GM12891 (cell line): ENCODE data around the gene BRD2. TPM values are rescaled to one million over a fixed set of nuclear protein-coding genes. Genes with fewer than 3 reads are reported as not detected.
A peak's percentile ranks its signal among the peaks of the same experiment; 100 is the strongest.

Experiments
- DNase-seq: peaks from one replicate; pipeline ENCODE4 v3.0.0; 2011; ENCODE audit warnings: low spot score; ENCODE audit not compliant: insufficient read length
- FAIRE-seq: peaks from 2 replicates; lab custom pipeline; 2011; peaks lifted over from hg19 to GRCh38; lab: Jason Lieb, UNC
- PAX5 ChIP-seq: IDR thresholded peaks from 2 replicates; pipeline ENCODE4 v1.6.1; 2011; ENCODE audit warnings: low read length, moderate library complexity, mild to moderate bottlenecking; ENCODE audit not compliant: insufficient read depth, severe bottlenecking
- POLR2A ChIP-seq: IDR thresholded peaks from 2 replicates; pipeline ENCODE4 v1.6.1; 2011; ENCODE audit warnings: low read depth, low read length, control low read depth
- POLR2AphosphoS5 ChIP-seq: IDR thresholded peaks from 2 replicates; pipeline ENCODE4 v1.6.1; 2011; ENCODE audit warnings: low read depth, low read length, control low read depth
- POU2F2 ChIP-seq: IDR thresholded peaks from 2 replicates; pipeline ENCODE4 v1.6.1; 2011; ENCODE audit warnings: low read depth, mild to moderate bottlenecking, control low read depth, low read length, moderate library complexity
- SPI1 ChIP-seq: IDR thresholded peaks from 2 replicates; pipeline ENCODE4 v1.6.1; 2011; ENCODE audit warnings: low read depth, low read length, control low read depth
- TAF1 ChIP-seq: IDR thresholded peaks from 2 replicates; pipeline ENCODE4 v1.6.1; 2011; ENCODE audit warnings: low read depth, low read length, control low read depth
- polyA plus RNA-seq: library from polyadenylated mRNA; unstranded; fragments of >200 nt; gene quantifications from one replicate; pipeline ENCODE4 v1.2.1, GENCODE V29; 2012; ENCODE audit warnings: low read depth, missing spikeins, inconsistent platforms; ENCODE audit not compliant: missing spikeins

BRD2 gene
- polyA plus RNA-seq = 178 TPM

DNA sequence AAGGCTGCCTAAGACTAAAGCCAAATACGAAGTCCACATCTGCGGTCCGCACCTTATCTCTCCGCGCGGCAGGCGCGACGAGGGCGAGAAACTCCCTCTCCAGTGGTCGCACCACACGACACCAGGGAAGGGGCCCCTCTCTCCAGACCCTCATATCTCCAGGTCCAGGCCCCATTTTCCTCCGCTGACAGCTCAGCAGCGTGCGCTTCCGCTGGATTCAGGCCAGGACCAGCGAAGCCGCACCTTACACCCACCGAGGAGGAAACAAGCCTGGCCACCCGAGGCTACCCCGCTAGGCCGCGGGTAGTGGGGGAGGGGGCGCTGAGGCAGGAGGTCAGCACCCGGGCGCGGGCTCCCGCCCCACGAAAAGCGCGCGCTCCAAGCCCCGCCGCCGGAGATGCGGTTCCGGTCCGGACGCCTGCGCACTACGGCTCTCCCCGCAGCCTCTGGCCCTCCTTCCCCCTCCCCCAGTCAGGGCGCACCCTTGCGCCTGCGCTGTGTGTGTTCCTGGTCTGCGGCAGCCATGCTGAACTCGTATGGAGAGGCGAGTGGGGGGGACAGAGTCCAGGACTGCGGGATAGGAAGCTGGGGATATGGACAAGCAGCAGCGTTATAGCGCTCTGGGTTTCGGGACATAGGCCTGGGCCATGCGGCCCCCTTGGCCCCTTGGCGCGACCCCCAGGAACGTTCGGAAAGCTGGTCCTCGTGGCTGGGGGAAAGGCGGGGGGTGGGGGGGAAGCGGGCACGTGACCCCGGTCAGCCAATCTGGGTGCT, at the start of gene BRD2:
TSS of gene BRD2 (plus strand) at position 502 of the 774 bp plus-strand sequence. CDS start 4,305 bp downstream, outside the sequence.
- FAIRE-seq = peak; percentile 98
- TF ChIP-seq PAX5 = no peak
- peak; percentile 6; the same call in 1 of the 2 replicates for TF ChIP-seq TAF1
- peak; percentile 86 for TF ChIP-seq POLR2AphosphoS5
- TF ChIP-seq POU2F2 = 0 out of 2 replicates have a peak, but pooled peaks have one; percentile 22
- no peak for TF ChIP-seq SPI1
- peak; percentile 73 for TF ChIP-seq POLR2A
- peak; percentile 76 for DNase-seq

DNA sequence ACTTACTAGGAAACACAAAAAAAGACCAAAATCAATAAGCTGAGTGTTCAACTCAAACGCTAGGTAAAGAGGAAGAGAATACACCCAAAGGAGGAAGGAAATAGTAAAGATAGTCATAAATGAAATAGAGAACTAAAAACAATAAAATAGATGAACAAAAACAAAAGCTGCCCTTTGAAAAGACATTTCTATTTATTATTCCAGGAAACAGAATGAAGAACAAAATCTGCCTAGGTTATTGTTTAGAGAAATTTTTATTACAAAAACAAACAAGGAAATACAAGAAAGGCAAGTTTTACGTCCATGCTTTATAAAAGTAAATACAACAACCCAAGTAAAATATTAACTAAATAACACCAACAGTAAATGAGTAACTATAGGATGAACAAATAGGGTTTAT, 47.7 kb upstream of the BRD2 start:
- FAIRE-seq (no peak), DNase-seq (no peak)
- TF ChIP-seq SPI1 = peak; percentile 51; the same call in 1 of the 2 replicates
- no peak for TF ChIP-seq POU2F2

DNA sequence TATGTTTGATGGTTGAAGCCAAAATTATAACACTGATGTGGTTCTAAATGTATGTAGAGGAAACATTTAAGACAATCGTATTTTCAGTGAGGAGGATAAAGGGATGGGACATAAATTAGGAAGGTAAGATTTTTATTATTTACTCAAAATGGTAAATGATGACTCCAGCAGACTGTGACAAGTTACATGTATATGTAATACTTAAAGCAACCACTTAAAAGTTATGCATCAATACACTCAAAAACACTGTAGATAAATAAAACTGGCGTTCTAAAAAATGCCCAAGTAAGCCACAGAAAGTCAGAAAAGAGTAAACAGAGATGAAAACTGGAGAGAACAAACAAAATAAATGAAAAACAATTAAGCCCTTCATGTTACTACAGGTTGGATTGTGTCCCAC, 46.3 kb upstream of the BRD2 start:
- DNase-seq (no peak), FAIRE-seq (no peak)
- peak; percentile 34 for TF ChIP-seq PAX5
- TF ChIP-seq SPI1 = no peak

DNA sequence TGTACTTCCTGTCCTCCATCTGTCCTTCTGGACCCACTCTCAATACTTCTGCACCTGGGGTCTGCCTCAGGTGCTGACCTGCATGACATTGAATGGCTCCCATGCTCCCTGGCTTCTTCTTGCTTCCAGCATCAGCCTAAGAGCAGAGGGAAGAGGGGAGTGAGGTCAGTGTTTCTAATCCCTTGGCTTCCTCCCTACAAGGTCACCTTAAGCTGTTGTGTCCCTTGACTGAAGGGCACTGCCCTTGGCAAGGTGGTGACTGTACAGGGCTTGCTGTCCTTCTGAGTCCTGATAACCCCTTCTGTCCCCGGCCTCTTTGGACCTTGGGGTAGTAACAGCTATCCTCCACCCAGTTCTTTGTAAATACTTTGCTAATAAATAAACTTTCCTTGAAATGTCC, 37.2 kb upstream of the BRD2 start:
- DNase-seq (no peak), FAIRE-seq (peak; percentile 38)
- no peak for TF ChIP-seq SPI1
- TF ChIP-seq PAX5 = no peak
- TF ChIP-seq TAF1 = no peak
- no peak for TF ChIP-seq POU2F2
- TF ChIP-seq POLR2A = no peak; the same call in 1 of the 2 replicates
- TF ChIP-seq POLR2AphosphoS5 = no peak

DNA sequence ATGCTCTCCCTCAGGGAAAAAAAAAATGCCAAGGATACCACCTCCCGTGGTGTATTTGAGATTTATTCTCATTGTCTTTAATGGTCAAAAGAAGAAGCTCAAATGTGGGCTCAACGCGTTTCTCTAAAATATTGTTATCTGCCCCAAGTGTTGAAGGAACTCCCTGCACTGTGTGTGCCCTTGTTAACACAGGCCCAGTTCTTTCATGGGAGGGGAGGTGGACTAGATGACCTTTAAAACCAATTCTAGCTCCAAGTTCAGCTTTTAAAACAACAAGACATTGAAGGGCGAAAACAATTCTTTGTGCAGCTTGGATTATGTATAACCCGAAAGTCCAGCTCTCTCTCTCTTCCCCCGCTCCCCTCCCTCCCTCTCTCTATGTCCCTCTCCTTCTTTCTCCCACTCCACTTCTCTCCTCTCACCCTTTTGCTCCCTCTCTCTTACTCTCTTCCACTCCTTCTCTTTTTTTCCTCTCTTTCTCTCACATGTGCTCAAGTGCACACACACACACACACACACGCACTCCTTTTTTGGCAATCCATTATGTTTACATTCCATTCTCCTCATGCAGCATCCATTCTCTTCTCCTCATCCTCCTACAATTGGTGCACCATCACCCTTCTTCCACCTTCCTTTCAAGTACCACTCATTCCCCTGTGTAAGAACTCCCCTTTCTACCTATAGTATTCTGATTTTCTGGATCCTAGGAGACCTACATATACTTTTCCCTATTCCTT, 36.1 kb upstream of the BRD2 start:
- FAIRE-seq (no peak), DNase-seq (no peak)
- TF ChIP-seq SPI1 (no peak), POU2F2 (no peak), POLR2AphosphoS5 (peak; percentile 51; the same call in 1 of the 2 replicates), PAX5 (no peak), TAF1 (no peak)

DNA sequence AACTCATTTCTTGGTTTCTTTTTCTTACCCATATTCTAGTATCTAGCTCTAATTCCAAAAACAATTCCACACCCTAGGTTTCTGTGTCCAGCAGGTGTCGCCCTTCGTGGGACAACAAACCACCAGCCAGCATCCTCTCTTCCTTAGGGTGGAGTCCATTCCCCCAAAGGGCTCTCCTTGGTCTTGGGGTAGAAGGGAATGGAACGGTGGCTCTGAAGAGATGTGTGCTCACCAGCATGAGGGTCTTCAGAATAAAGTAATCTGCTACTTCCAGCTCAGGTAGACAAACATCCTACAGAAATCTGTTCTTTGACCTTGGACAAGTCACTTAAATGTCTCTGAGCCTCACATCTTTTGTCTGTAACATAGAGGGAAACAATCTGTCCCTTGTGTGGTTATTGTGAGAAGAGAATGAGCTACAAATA, 34.7 kb upstream of the BRD2 start:
- TF ChIP-seq PAX5 (no peak), POLR2AphosphoS5 (peak; percentile 87), SPI1 (no peak), POU2F2 (peak; percentile 39; the same call in 1 of the 2 replicates), POLR2A (peak; percentile 68), TAF1 (no peak)
- DNase-seq (no peak), FAIRE-seq (peak; percentile 81)

DNA sequence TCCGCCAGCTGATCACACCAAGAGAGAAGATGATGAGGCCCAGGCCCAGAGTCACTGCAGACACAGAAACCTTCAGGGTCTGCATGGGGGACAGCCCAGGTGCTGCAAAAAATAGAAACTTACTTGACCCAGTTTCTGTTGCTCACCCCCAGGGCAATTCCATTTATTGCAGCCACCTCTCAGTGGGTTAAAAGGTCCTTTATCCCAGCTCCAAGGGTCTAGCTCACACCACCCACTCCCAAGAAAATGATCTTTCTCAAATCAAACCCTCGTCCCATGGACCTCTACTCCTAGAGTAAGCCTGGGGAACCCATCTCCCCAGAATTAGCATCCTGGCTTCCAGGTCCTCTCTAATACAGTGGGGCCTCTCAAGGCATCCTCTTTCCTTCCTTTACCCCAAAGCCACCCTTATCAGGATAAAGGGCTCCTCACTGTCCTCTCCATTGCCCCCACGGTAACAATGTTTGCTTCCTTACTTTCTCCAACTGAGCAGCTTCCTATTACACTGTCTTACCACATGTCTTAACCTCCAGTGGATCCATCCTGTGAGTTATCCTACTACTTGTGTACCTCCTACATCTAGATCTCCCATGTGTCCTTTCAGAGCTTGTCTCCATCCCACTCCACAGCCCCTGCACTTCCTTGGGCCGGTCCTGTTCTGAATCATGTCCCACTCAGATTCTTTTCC, 32.7 kb upstream of the BRD2 start:
- no peak for TF ChIP-seq SPI1
- TF ChIP-seq PAX5 = no peak
- peak; percentile 78 for TF ChIP-seq POLR2AphosphoS5
- TF ChIP-seq POU2F2 = 0 out of 2 replicates have a peak, but pooled peaks have one; percentile 7
- no peak for TF ChIP-seq TAF1
- peak; percentile 63; the same call in 1 of the 2 replicates for TF ChIP-seq POLR2A
- FAIRE-seq = no peak

DNA sequence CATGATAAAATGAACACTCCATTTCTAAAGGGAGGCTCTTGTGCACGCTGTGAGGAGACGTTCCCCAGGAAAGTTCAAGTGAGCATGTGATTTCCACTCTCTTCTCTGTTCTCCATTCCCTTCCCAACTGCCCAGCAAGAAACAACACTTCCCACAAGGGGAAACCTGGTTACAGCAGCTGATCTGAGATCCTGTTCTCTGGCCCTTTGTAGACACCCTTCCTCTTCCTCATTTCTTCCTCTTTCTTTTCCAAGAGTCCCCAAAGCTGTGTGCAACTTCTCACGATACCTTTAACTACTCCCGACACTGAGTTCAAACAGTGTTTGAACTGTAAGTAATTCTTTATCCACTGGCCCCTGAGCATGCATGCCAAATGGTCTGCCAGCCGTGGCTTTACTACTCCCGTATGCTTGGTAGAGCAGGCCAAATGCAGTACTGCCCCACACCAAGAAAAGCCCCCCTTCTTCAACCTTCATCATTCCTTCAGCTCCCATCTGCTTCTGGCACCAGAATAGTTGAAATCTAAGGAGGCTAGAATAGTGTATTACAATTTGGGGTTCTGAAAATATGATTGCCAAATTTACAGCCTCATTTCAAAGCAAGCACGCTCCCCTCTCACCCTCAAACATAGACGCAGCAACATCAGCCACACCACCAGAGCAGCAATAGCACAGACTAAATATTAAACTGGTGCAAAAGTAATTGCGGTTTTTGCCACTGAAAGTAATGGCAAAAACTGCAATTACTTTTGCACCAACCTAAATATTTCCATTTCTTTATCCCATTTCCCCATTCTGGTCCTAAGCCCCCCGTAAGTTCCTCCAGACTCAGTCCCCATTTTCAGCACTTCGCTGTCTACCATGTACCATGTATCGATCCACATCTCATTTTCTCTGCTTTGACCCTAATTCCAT, 31.9 kb upstream of the BRD2 start:
- peak; percentile 16; the same call in 1 of the 2 replicates for TF ChIP-seq POLR2A
- TF ChIP-seq SPI1 = 0 out of 2 replicates have a peak, but pooled peaks have one; percentile 15
- no peak for TF ChIP-seq POLR2AphosphoS5
- TF ChIP-seq POU2F2 = no peak
- TF ChIP-seq TAF1 = no peak
- DNase-seq (no peak), FAIRE-seq (no peak)

More for the DNA sequence above, 32.7 kb upstream of the BRD2 start:
- no peak for DNase-seq

DNA sequence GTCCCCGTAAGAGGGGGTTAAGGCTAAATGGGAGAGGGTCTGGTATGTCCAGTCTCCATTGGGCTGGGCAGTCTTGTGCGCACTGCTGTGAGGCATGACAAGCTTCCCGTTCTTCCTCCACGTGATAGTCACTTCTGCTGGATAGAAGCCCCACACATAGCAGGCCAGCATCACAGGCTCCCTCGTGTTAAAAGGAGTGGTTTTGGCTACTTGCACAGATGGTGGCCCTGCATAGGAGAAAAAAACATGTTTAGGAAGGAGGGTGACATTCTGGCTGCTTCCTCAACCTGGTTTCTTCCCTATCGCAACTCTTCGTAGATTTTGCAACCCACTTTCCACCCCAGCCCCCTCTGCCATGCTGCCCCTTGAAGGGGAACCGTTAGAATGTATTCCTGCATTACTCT, 31.2 kb upstream of the BRD2 start:
- FAIRE-seq (no peak), DNase-seq (no peak)
- TF ChIP-seq POU2F2 = no peak
- no peak for TF ChIP-seq TAF1
- TF ChIP-seq SPI1 = no peak
- TF ChIP-seq POLR2A = no peak
- TF ChIP-seq PAX5 = no peak
- no peak; the same call in 1 of the 2 replicates for TF ChIP-seq POLR2AphosphoS5
